Activated T-cell treated with anti-CD3 and anti-CD28 coated beads, Interleukin-2, amount 50 U/mL, for 1 hour (primary cell): ENCODE data around the gene BPIFA1.

Experiments used
- DNase-seq: peaks from one replicate; pipeline ENCODE4 v3.0.0-alpha.2; 2020

The BPIFA1 gene

GRCh38 chr20:33242319-33243100 lies 6.7 kb downstream of the BPIFA1 start:
- DNase-seq: no peak

- no peak for DNase-seq
Measured at GRCh38 chr20:33246077-33246476, 10.3 kb downstream of the BPIFA1 start.

GRCh38 chr20:33249456-33249855 lies 13.7 kb downstream of the BPIFA1 start:
- DNase-seq: no peak

- no peak for DNase-seq
Measured at GRCh38 chr20:33250666-33251065, 14.9 kb downstream of the BPIFA1 start.

DNA sequence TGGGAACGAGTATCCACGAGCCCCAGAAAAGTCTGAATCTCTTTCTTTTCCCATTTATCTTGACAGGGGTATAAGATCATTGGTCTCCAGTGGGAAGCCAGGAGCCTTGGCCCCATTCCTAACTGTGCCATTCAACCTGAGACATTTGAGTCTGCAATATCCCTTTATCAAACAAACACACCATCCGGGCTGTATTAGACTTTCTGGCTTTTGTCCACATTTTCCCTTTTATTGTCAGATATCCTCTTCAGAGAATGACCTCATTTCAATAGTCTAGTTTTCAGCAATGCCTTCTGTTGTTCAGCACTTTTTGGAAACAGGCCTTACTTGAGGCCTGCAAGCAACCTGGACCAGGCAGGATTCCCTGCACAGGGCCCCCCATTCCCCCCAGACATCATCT lies 15.7 kb downstream of the BPIFA1 start:
- no peak for DNase-seq

DNA sequence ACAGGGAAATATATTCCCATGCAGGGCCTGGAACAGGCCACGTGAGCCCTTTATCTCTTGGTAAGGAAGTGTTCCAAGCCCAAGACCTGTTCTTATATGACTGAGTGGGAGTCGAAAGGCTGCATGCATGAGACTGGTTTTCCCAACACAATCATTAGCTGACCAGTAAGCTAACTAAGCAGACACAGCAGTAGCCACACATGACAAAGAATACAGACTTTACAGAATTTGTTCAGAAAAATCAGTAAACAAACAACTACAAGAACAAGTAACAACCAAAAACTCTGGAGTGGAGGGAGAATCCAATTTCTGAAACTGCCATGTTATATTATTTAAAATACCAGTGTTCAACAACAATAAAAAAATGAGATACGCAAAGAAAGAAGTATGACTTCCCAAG lies 16.7 kb downstream of the BPIFA1 start:
- DNase-seq: no peak

GRCh38 chr20:33255005-33255404 lies 19.2 kb downstream of the BPIFA1 start:
- DNase-seq: no peak

GRCh38 chr20:33257237-33257636 lies 21.4 kb downstream of the BPIFA1 start:
- no peak for DNase-seq

DNA sequence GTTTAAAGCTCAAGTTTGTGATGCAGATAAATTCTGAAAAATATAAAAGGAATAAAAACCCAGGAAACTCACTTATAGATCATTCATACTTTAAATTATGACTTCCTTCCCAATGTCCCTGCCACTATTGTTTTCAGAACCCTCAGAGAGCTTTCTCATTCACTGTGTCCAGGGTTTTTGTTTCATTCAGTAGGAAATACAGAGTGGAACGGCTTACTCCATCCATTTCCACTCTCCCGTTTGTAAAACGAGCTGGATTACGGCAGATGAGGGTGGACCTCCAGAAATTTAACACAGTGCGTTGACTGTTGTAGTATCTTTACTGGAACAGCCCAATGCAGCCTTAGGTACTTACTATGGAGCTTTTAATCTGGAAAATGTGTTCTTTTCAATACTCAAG lies 23.6 kb downstream of the BPIFA1 start:
- DNase-seq: no peak

GRCh38 chr20:33261465-33261864 lies 25.7 kb downstream of the BPIFA1 start:
- DNase-seq: no peak

- DNase-seq: no peak
Measured at GRCh38 chr20:33262658-33263065, 26.9 kb downstream of the BPIFA1 start.

- no peak for DNase-seq
Measured at GRCh38 chr20:33263784-33264183, 28.0 kb downstream of the BPIFA1 start.

DNA sequence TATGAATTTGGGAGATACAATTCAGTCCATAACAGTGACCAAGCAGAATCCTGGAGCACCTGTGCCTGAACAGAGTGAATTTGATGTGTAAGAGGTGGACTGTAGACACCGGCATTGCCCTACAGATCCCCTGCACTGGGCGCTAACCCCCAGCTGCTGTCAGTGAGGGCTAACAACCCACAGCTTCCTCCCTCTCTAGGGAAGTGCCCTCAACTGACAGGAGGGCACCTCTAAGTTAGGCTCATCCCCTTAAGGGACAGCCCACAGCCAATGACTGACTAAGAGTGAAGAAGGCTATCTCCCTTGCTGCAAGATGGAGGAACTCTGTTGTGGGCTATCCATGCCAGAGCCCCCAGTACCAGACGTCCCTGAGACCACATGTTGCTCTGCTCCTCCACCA lies 31.9 kb downstream of the BPIFA1 start:
- DNase-seq: no peak

- DNase-seq: no peak
Measured at GRCh38 chr20:33272155-33272873, 36.5 kb downstream of the BPIFA1 start.

GRCh38 chr20:33273117-33273851 lies 37.5 kb downstream of the BPIFA1 start:
- no peak for DNase-seq

- no peak for DNase-seq
Measured at GRCh38 chr20:33275215-33275614, 39.4 kb downstream of the BPIFA1 start.

- DNase-seq: no peak
Measured at GRCh38 chr20:33275871-33276270, 40.1 kb downstream of the BPIFA1 start.

- DNase-seq: no peak
Measured at GRCh38 chr20:33276303-33277113, 40.7 kb downstream of the BPIFA1 start.

DNA sequence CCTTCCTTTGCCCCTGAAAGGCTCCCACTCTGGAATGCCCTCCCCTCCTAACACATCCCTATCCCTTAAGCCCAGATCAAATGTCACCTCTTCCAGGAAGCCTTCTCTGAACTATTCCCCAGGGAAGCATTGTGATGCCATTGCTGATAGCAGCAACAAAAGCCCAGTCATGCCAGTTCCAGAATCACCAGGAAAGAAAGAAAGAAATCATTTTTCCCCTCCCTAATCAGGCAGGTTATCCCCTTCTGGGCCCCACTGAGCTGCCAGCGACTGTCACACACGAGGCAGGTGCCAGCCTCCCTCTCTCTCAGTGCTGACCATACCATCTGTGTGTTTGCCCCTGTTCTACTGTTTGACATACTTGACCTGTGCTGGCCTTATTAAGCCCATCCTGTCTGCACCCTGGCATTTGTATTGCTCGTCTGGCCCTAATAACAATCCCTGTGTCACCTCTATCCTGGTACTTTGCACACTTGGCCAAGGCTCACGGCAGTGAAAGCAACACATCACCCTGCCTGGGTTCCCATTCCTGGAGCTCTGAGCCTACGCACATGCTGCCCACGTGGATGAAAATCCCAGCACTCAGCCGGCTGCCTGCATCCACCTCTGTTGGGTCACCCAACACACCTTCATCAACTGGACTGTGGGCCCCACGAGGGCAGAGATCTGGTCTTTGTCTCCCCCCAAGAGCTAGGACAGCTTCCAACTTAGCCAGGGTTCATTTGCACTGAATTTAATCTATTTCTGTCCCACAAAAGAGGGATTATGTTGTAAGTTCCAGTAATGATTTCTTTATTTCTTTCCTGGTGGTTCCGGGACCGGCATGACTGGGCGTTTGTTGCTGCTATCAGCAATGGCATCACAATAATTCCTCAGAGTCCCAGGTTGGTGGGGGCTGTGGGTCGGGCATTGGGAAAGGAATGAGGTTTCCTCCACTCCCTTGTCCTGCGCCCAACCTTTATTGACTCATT lies 42.0 kb downstream of the BPIFA1 start:
- DNase-seq: no peak

GRCh38 chr20:33278700-33279099 lies 42.9 kb downstream of the BPIFA1 start:
- DNase-seq: no peak

DNA sequence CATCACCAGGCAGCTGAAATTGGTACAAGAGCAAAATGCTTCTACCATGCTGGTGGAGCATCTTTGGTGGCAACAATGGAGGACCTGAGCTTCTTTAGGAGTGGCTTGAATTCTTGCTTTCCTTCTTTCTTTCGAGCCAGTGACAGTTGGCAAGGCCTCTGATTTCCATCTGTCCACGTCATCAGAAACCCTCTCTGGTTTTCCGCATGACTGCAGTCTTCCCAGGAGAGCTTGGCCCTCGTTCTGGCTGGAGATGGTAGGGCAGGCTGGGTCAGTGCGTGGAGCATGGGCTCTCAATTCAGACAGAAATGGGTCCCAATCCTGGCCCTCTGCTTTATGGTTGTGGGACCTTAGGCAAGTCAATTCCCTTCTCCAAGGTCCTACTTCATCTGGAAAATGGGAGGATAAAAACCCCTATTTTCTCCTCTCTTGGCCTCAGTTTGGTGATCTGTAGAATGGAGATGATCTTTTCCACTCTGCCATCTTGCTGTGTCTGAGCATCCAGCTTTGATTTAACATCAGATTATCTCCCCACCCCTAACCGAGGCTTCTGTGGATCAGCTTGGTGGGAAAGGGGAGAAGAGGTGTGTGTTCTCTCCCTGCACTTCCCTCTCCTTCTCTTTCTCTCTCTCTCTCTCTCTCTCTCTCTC lies 43.6 kb downstream of the BPIFA1 start:
- no peak for DNase-seq
